Loucy (cell line): Measurements from ENCODE around the gene SGMS1.

ENCODE experiments used
- H2AFZ ChIP-seq: fragments of 200-600 bp; sonication (generic); 2 replicates; pipeline ENCODE4 v1.6.0; 2016; ENCODE audit warnings: antibody characterized with exemption, mild to moderate bottlenecking, low read length, moderate library complexity
- H3F3A ChIP-seq: fragments of 200-600 bp; 2 replicates; pipeline ENCODE4 v1.6.0; 2016; ENCODE audit warnings: antibody characterized with exemption, low read depth, mild to moderate bottlenecking
- H3K27me3 ChIP-seq: fragments of 200-600 bp; sonication (generic); 2 replicates; pipeline ENCODE4 v1.6.1; 2014; ENCODE audit warnings: low read length, mild to moderate bottlenecking; ENCODE audit not compliant: insufficient read depth, poor library complexity, severe bottlenecking
- H3K36me3 ChIP-seq: fragments of 200-600 bp; sonication (generic); 2 replicates; pipeline ENCODE4 v1.6.1; 2016; ENCODE audit warnings: low read length; ENCODE audit not compliant: insufficient read depth
- H3K4me1 ChIP-seq: fragments of 200-600 bp; sonication (generic); 2 replicates; pipeline ENCODE4 v1.5.1; 2014; ENCODE audit warnings: low read length, mild to moderate bottlenecking; ENCODE audit not compliant: insufficient read depth, poor library complexity, severe bottlenecking
- H3K4me2 ChIP-seq: fragments of 200-600 bp; sonication (generic); 2 replicates; pipeline ENCODE4 v1.6.0; 2014; ENCODE audit warnings: antibody characterized with exemption, low read length, low read depth, mild to moderate bottlenecking; ENCODE audit not compliant: poor library complexity, severe bottlenecking
- H3K4me3 ChIP-seq: fragments of 200-600 bp; sonication (generic); 2 replicates; pipeline ENCODE4 v1.5.1; 2014; ENCODE audit warnings: low read length, mild to moderate bottlenecking, mixed read lengths; ENCODE audit not compliant: poor library complexity, severe bottlenecking
- H3K79me2 ChIP-seq: fragments of 200-600 bp; sonication (generic); 2 replicates; pipeline ENCODE4 v1.6.1; 2014; ENCODE audit warnings: low read length; ENCODE audit not compliant: insufficient read depth
- H3K9ac ChIP-seq: fragments of 200-600 bp; sonication (generic); 2 replicates; pipeline ENCODE4 v1.6.0; 2014; ENCODE audit warnings: mild to moderate bottlenecking, low read depth, low read length, moderate library complexity; ENCODE audit not compliant: poor library complexity, severe bottlenecking
- H3K9me2 ChIP-seq: fragments of 200-600 bp; sonication (generic); replicated peaks from 2 replicates; pipeline ENCODE4 v1.6.1; 2016; ENCODE audit warnings: low read depth, low read length, mixed read lengths
- H3K9me3 ChIP-seq: fragments of 200-600 bp; sonication (generic); 2 replicates; pipeline ENCODE4 v1.6.1; 2014; ENCODE audit warnings: mild to moderate bottlenecking, antibody characterized with exemption, low read length, low read depth; ENCODE audit not compliant: insufficient read depth
- H4K20me1 ChIP-seq: fragments of 200-600 bp; sonication (generic); 2 replicates; pipeline ENCODE4 v1.6.0; 2014; ENCODE audit warnings: antibody characterized with exemption, low read length, mild to moderate bottlenecking; ENCODE audit not compliant: insufficient read depth, poor library complexity, severe bottlenecking
- CTCF ChIP-seq: fragments of 200-600 bp; sonication (generic); conservative IDR thresholded peaks from 2 replicates; pipeline ENCODE4 v1.5.1; 2014; ENCODE audit warnings: mild to moderate bottlenecking, antibody characterized with exemption, low read length
- EZH2phosphoT487 ChIP-seq: fragments of 200-600 bp; IDR thresholded peaks from 2 replicates; pipeline ENCODE4 v1.6.1; 2018; ENCODE audit warnings: antibody characterized with exemption, mild to moderate bottlenecking, moderate library complexity, borderline replicate concordance

Gene SGMS1

GRCh38 chr10:50436805-50437204 lies 187.0 kb downstream of the SGMS1 start:
- H3K27me3 ChIP-seq, result no peaks in the 10 kb centered on the region
- TF ChIP-seq CTCF (no peak), EZH2phosphoT487 (no peak)
- H3K79me2 ChIP-seq, result no peaks in the 10 kb centered on the region
- H3K4me1 ChIP-seq, result peaks cover 30% of the 10 kb centered on the region
- no peak overlapping the region for H3K9ac ChIP-seq
- H3K9me2 ChIP-seq, result no peaks in the 10 kb centered on the region
- H4K20me1 ChIP-seq, result no peaks in the 10 kb centered on the region
- no peaks in the 10 kb centered on the region for H3F3A ChIP-seq
- no peak overlapping the region for H3K4me2 ChIP-seq
- H3K9me3 ChIP-seq, result no peaks in the 10 kb centered on the region
- H3K4me3 ChIP-seq, result no peak overlapping the region
- no peak overlapping the region for H2AFZ ChIP-seq
- H3K36me3 ChIP-seq, result no peaks in the 10 kb centered on the region

- Histone ChIP-seq H3K4me3 (no peak overlapping the region), H2AFZ (no peak overlapping the region), H3K9me3 (no peaks in the 10 kb centered on the region), H3K36me3 (no peaks in the 10 kb centered on the region), H3K4me1 (no peaks in the 10 kb centered on the region), H3K9me2 (no peaks in the 10 kb centered on the region), H3K79me2 (no peaks in the 10 kb centered on the region), H3K4me2 (no peak overlapping the region), H4K20me1 (no peaks in the 10 kb centered on the region), H3F3A (no peaks in the 10 kb centered on the region), H3K27me3 (no peaks in the 10 kb centered on the region), H3K9ac (no peak overlapping the region)
- TF ChIP-seq CTCF (no peak), EZH2phosphoT487 (no peak)
Observed at GRCh38 chr10:50432211-50433009, 191.3 kb downstream of the SGMS1 start.

DNA sequence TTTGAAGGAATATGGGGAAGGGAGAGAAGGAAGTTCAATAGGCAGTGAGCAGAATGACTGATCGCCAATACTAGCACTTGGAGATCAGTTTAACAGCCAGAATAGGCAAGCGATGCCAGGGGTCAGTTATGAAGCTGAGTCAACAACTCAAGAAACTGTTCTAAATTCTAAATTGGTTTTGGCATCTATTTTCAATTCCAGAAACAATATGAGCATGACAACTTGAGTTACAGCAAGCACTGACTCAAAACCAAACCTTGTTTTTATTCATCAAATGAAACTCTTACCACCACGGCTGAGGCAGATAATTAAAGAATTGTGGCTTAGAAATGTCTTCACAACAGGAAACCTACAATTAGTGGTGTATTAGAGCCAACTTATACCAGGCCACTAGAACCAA lies 192.0 kb downstream of the SGMS1 start:
- Histone ChIP-seq H2AFZ (no peak overlapping the region), H3K9me2 (no peaks in the 10 kb centered on the region), H3K4me2 (no peak overlapping the region), H4K20me1 (no peaks in the 10 kb centered on the region), H3K9me3 (no peaks in the 10 kb centered on the region), H3K79me2 (no peaks in the 10 kb centered on the region), H3K27me3 (no peaks in the 10 kb centered on the region), H3K9ac (no peak overlapping the region), H3K36me3 (no peaks in the 10 kb centered on the region), H3K4me1 (no peaks in the 10 kb centered on the region), H3K4me3 (no peak overlapping the region), H3F3A (no peaks in the 10 kb centered on the region)
- TF ChIP-seq EZH2phosphoT487 (no peak), CTCF (no peak)
